ENCODE data around the gene TRABD2B. TPM values are rescaled to one million over a fixed set of nuclear protein-coding genes. Genes with fewer than 3 reads are reported as not detected.

Gene TRABD2B
- total RNA-seq, 1 experiment from 2014 or later: 0.05 TPM

DNA sequence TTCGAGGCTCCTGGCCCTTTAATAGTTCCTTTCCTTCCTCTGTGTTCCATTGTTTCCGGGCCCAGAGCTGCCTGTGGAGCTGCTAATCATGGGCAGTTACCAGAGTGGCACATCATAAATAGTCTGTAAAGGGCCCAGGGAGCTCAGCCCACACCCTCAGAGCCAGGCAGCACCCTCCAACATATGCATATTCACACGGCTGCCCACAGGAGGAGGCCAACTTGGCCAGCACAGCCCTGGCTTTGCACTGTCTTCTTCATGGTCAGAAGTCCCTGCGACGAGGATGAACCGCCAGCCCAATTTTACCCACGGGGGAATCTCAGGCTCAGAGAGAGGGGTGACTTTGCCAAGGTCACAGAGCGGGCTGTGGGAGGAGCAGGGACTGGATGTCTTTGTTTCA, 172.5 kb downstream of the TRABD2B start (continued):
- TF ChIP-seq, protein P1, sequence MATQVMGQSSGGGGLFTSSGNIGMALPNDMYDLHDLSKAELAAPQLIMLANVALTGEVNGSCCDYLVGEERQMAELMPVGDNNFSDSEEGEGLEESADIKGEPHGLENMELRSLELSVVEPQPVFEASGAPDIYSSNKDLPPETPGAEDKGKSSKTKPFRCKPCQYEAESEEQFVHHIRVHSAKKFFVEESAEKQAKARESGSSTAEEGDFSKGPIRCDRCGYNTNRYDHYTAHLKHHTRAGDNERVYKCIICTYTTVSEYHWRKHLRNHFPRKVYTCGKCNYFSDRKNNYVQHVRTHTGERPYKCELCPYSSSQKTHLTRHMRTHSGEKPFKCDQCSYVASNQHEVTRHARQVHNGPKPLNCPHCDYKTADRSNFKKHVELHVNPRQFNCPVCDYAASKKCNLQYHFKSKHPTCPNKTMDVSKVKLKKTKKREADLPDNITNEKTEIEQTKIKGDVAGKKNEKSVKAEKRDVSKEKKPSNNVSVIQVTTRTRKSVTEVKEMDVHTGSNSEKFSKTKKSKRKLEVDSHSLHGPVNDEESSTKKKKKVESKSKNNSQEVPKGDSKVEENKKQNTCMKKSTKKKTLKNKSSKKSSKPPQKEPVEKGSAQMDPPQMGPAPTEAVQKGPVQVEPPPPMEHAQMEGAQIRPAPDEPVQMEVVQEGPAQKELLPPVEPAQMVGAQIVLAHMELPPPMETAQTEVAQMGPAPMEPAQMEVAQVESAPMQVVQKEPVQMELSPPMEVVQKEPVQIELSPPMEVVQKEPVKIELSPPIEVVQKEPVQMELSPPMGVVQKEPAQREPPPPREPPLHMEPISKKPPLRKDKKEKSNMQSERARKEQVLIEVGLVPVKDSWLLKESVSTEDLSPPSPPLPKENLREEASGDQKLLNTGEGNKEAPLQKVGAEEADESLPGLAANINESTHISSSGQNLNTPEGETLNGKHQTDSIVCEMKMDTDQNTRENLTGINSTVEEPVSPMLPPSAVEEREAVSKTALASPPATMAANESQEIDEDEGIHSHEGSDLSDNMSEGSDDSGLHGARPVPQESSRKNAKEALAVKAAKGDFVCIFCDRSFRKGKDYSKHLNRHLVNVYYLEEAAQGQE (IDR thresholded peaks at IDR 0.05; ENCODE audit: low read depth): no peak

DNA sequence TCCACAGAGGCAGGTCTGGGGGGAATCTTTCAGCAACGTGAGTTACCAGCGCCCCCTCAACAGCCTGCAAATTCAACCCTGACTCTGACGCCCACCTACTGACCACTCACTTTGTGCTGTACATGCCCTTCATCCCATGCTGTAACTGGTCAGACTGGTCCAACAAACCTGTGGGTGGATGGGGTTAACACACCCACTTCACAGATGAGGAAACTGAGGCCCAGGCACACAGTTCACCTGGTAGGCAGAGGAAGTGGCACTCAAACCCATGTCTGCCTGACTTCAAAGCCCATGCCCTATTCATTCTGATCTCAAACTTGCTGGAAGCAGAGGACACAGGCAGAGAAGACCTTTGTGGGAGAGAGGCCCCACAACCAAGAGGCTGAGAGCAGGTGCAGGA, 172.9 kb downstream of the TRABD2B start:
- H3K9me3 ChIP-seq (ENCODE audit: control insufficient read depth in 1 of 2, insufficient read depth in 1 of 2, low read depth in 1 of 2, low read length in 2 of 2): no peaks in the 10 kb centered on the region
- H3K27ac ChIP-seq (ENCODE audit: low read depth, low read length): no peak overlapping the region
- ChIA-PET CTCF (no interaction called here), RAD21 (ENCODE audit: low non-redundant PET in 1 of 2, low total read pairs in 2 of 2, uncharacterized antibody in 2 of 2, unreplicated experiment in 2 of 2) (no interaction called here), POLR2A (no interaction called here)
- no peaks in the 10 kb centered on the region for H3K4me1 ChIP-seq (ENCODE audit: control insufficient read depth in 1 of 2, insufficient read depth in 2 of 2, low read length in 2 of 2)
- no TSS peak for BruUV-seq (replicated peaks)
- H3K79me2 ChIP-seq (ENCODE audit: insufficient read depth, low read length): no peaks in the 10 kb centered on the region
- TF ChIP-seq SP1 (IDR thresholded peaks at IDR 0.05; ENCODE audit: low read depth) (no peak), RAD21 (IDR thresholded peaks at IDR 0.05; ENCODE audit: low read depth) (no peak), POLR2AphosphoS5 (IDR thresholded peaks at IDR 0.05; ENCODE audit: low read depth, low read length) (no peak), CEBPB (IDR thresholded peaks at IDR 0.05; ENCODE audit: low read depth) (no peak), EZH2 (IDR thresholded peaks at IDR 0.05) (no peak)
- TF ChIP-seq, protein P2, sequence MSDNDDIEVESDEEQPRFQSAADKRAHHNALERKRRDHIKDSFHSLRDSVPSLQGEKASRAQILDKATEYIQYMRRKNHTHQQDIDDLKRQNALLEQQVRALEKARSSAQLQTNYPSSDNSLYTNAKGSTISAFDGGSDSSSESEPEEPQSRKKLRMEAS (IDR thresholded peaks at IDR 0.05): no peak
- TF ChIP-seq, protein P3, sequence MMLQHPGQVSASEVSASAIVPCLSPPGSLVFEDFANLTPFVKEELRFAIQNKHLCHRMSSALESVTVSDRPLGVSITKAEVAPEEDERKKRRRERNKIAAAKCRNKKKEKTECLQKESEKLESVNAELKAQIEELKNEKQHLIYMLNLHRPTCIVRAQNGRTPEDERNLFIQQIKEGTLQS (IDR thresholded peaks at IDR 0.05): no peak
- no peak for ATAC-seq
- H3K27me3 ChIP-seq (ENCODE audit: insufficient read depth, low read length): 0 out of 2 replicates have a peak, but pooled peaks cover 5% of the 10 kb centered on the region
- DNase-seq (ENCODE audit: low read depth, low spot score): no peak
- no peak overlapping the region for H2AFZ ChIP-seq (ENCODE audit: low read depth, low read length, poor library complexity, severe bottlenecking)
- no peak overlapping the region for H3K4me2 ChIP-seq (ENCODE audit: low read length)
- no peaks in the 10 kb centered on the region for H3K9me2 ChIP-seq (ENCODE audit: insufficient read depth)
- no peak overlapping the region for H3K4me3 ChIP-seq (replicated peaks in 1 of 2; ENCODE audit: low read depth in 1 of 2, low read length in 2 of 2)
- intact Hi-C loops (cut with micrococcal nuclease): no loop called here
- no peaks in the 10 kb centered on the region for H4K20me1 ChIP-seq (ENCODE audit: insufficient read depth)
- no peak overlapping the region for H3K9ac ChIP-seq (ENCODE audit: low read length)
- no peaks in the 10 kb centered on the region for H3K36me3 ChIP-seq (ENCODE audit: control insufficient read depth in 1 of 2, insufficient read depth in 2 of 2, low read length in 2 of 2)

All from HCT116 (cell line).